Activated naive CD8-positive, alpha-beta T cell treated with anti-CD3 and anti-CD28 coated beads, Interleukin-2, amount 10 ng/mL, durations not matched to agents 7 days and 5 days (primary cell): ENCODE measurements around the gene IL15. TPM values are rescaled to one million over a fixed set of nuclear protein-coding genes. Genes with fewer than 3 reads are reported as not detected.
"Not testable (repeated sequence)": the region's sequence is repeated elsewhere in the genome, so short reads cannot be mapped to it uniquely, and the experiment has no call there.

Experiments
- ATAC-seq: fragments of 150-1000 bp; cut with Tn5 transposase; one replicate; pipeline ENCODE4 v1.10.0; 2021; ENCODE audit warnings: low read depth, moderate library complexity
- POLR2A ChIA-PET: fragments of 350-600 bp; sonication (Branson Sonifier 250); formaldehyde crosslinking; loops from one replicate; lab custom pipeline; 2021; ENCODE audit warnings: antibody characterized with exemption; lab: Charles Lee
- DNase-seq: peaks from one replicate; pipeline ENCODE4 v3.0.0; 2021
- H3K27ac Mint-ChIP-seq: one replicate; pipeline ENCODE4 v1.8.0; 2022; ENCODE audit warnings: mild to moderate bottlenecking, mixed read lengths
- H3K27me3 Mint-ChIP-seq: one replicate; pipeline ENCODE4 v1.8.0; 2022; ENCODE audit warnings: mild to moderate bottlenecking, moderate library complexity, mixed read lengths
- H3K36me3 Mint-ChIP-seq: one replicate; pipeline ENCODE4 v1.8.0; 2021; ENCODE audit warnings: mild to moderate bottlenecking, mixed read lengths
- H3K4me1 Mint-ChIP-seq: one replicate; pipeline ENCODE4 v1.8.0; 2021; ENCODE audit warnings: mixed read lengths
- H3K4me3 Mint-ChIP-seq: one replicate; pipeline ENCODE4 v1.8.0; 2022; ENCODE audit warnings: mild to moderate bottlenecking, moderate library complexity, mixed read lengths
- H3K9me3 Mint-ChIP-seq: one replicate; pipeline ENCODE4 v1.8.0; 2021; ENCODE audit warnings: mixed read lengths
- total RNA-seq, 2 experiments: library from RNA; stranded (reverse); gene quantifications; one replicate each; pipeline ENCODE4 v1.2.3, GENCODE V29; 2021

The IL15 gene
- total RNA-seq, 2 experiments from 2014 or later = 3.3 to 4.5 TPM

GRCh38 chr4:141657550-141658250 lies 21.3 kb downstream of the IL15 start:
- no peak for ATAC-seq
- no peak overlapping the region for H3K27ac Mint-ChIP-seq
- no peak overlapping the region for H3K4me3 Mint-ChIP-seq
- POLR2A ChIA-PET = no interaction called here
- H3K27me3 Mint-ChIP-seq = no peaks in the 10 kb centered on the region
- peaks cover 6% of the 10 kb centered on the region for H3K4me1 Mint-ChIP-seq
- H3K9me3 Mint-ChIP-seq = no peaks in the 10 kb centered on the region
- no peak for DNase-seq
- H3K36me3 Mint-ChIP-seq = no peaks in the 10 kb centered on the region

GRCh38 chr4:141658309-141658708 lies 21.9 kb downstream of the IL15 start:
- Mint-ChIP-seq H3K4me1 (peaks cover 6% of the 10 kb centered on the region), H3K27ac (no peak overlapping the region), H3K9me3 (no peaks in the 10 kb centered on the region), H3K36me3 (no peaks in the 10 kb centered on the region), H3K4me3 (no peak overlapping the region), H3K27me3 (no peaks in the 10 kb centered on the region)
- POLR2A ChIA-PET = no interaction called here
- DNase-seq (no peak), ATAC-seq (no peak)

GRCh38 chr4:141659539-141659938 lies 23.2 kb downstream of the IL15 start:
- H3K27me3 Mint-ChIP-seq = no peaks in the 10 kb centered on the region
- no peak overlapping the region for H3K4me3 Mint-ChIP-seq
- H3K9me3 Mint-ChIP-seq = no peaks in the 10 kb centered on the region
- POLR2A ChIA-PET = no interaction called here
- H3K4me1 Mint-ChIP-seq = peaks cover 6% of the 10 kb centered on the region
- DNase-seq = no peak
- H3K27ac Mint-ChIP-seq = no peak overlapping the region
- no peaks in the 10 kb centered on the region for H3K36me3 Mint-ChIP-seq
- ATAC-seq = no peak

DNA sequence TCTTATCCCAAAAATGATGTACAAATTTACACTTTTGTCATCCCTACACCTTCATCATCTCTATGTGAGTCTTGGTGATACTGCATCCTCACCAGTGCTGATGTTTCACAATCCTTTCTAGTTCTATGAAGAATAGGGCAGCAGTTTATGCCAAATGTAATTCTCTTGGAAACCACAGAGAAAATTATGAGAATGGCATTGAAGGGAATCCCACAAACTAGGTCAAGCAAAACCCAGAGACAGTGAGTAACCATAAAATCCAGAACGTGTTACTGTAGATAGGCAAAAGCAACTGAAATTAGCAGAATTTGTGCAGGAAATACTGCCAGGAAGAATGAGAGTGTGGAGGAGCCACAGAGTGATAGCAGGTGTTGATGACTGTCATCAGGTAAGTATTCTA lies 24.5 kb downstream of the IL15 start:
- ATAC-seq (no peak), DNase-seq (no peak)
- Mint-ChIP-seq H3K9me3 (no peaks in the 10 kb centered on the region), H3K27ac (no peak overlapping the region), H3K4me3 (no peak overlapping the region), H3K27me3 (no peaks in the 10 kb centered on the region), H3K4me1 (peaks cover 6% of the 10 kb centered on the region), H3K36me3 (no peaks in the 10 kb centered on the region)
- POLR2A ChIA-PET = no interaction called here

DNA sequence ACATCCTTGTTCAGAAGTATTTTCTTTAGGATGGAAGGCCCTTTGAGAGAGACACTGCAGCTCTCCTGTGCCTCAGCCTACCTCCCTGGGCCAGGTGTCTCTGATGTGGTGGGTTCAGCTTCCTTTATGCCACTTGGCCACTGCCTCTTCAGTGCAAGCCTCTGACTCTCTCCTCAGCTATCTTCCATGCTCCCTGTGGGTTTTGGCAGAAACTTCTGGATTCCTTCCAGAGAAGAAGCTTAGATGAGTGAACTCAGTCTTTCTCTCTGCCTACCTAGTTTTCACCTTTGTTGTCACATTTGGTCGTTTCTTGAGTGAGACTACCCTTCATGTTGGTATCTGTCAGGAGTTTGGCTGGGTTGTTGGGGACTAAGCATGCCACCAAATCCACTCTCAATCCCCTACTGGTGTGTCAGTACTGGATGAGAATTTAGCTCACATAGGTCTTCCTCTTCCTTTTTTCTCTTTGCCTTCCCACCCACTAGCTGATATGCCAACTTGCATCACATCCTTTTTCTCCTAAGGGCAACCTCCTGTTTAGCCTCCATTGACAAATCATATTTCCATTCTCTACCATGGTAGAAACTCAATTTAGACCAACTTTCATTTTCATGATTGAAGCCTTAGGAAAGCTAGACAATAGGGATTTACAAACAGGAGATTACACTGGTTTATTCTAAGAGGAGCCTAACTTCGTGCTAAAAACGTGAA lies 32.0 kb downstream of the IL15 start:
- no peak for ATAC-seq
- POLR2A ChIA-PET = no interaction called here
- Mint-ChIP-seq H3K36me3 (no peaks in the 10 kb centered on the region), H3K27me3 (no peaks in the 10 kb centered on the region), H3K4me3 (no peak overlapping the region), H3K27ac (no peak overlapping the region), H3K9me3 (peaks cover 2% of the 10 kb centered on the region), H3K4me1 (no peaks in the 10 kb centered on the region)
- DNase-seq = no peak

- Mint-ChIP-seq H3K9me3 (peaks cover 2% of the 10 kb centered on the region), H3K4me3 (no peak overlapping the region), H3K4me1 (no peaks in the 10 kb centered on the region), H3K27me3 (no peaks in the 10 kb centered on the region), H3K27ac (no peak overlapping the region), H3K36me3 (no peaks in the 10 kb centered on the region)
- POLR2A ChIA-PET = no interaction called here
- DNase-seq (no peak), ATAC-seq (no peak)
Observed at GRCh38 chr4:141669501-141669900, 33.1 kb downstream of the IL15 start.

GRCh38 chr4:141675384-141675783 lies 39.0 kb downstream of the IL15 start:
- peaks cover 2% of the 10 kb centered on the region for H3K9me3 Mint-ChIP-seq
- POLR2A ChIA-PET = no interaction called here
- ATAC-seq = no peak

DNA sequence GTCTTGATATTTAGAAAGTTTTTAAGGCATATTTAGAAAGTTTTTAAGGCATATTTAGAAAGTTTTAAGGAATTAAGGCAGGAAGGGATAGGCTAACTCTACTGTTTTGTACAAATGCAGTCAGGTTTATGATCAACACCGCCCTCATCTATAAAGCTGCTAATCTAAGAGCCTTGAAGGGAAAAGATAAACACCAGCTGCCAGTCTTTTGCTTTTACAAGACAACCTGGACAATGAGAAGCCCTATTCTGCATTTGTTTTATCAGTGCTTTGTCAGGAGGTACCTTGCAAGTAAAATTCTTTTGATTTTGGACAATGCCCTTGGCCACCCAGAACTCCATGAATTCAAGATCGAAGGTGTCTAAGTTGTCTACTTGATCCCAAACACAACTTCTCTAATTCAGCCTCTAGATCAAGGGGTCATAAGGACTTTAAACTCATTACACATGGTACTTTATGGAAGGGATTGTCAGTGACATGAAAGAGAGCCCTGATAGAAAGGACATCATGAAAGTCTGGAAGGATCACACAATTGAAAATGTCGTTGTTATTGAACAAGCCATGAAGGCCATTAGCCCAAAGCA lies 39.8 kb downstream of the IL15 start:
- H3K4me3 Mint-ChIP-seq = no peak overlapping the region
- peaks cover 2% of the 10 kb centered on the region for H3K27me3 Mint-ChIP-seq
- peaks cover 2% of the 10 kb centered on the region for H3K9me3 Mint-ChIP-seq
- H3K27ac Mint-ChIP-seq = no peak overlapping the region
- POLR2A ChIA-PET = no interaction called here
- DNase-seq = no peak
- no peak for ATAC-seq
- H3K4me1 Mint-ChIP-seq = no peaks in the 10 kb centered on the region
- H3K36me3 Mint-ChIP-seq = no peaks in the 10 kb centered on the region

More at GRCh38 chr4:141675384-141675783, 39.0 kb downstream of the IL15 start:
- Mint-ChIP-seq H3K4me3 (no peak overlapping the region), H3K4me1 (no peaks in the 10 kb centered on the region), H3K27ac (no peak overlapping the region), H3K36me3 (no peaks in the 10 kb centered on the region), H3K27me3 (peaks cover 2% of the 10 kb centered on the region)
- no peak for DNase-seq

DNA sequence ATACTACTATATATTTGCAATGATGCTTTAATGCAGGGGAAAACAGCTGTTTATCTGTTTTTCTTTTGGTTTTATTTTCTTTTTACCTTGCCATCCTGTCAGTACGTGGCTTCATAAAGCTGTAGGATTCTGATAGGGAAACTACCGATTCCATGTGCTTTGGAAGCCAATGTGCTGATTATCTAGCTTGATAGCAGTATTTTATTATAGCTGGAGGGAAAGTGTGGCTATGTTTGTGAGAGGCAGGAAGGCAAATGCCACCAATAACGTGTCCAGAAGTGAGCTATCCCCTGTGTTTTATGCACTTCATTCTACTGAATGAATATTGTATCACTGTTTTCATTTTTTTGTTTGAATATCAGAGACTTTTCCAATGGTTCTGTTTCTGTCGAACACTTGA lies 43.7 kb downstream of the IL15 start:
- no peak for ATAC-seq
- no peak overlapping the region for H3K4me3 Mint-ChIP-seq
- H3K27ac Mint-ChIP-seq = no peak overlapping the region
- DNase-seq = no peak
- no peaks in the 10 kb centered on the region for H3K36me3 Mint-ChIP-seq
- POLR2A ChIA-PET = no interaction called here
- no peaks in the 10 kb centered on the region for H3K9me3 Mint-ChIP-seq
- no peaks in the 10 kb centered on the region for H3K4me1 Mint-ChIP-seq
- peaks cover 2% of the 10 kb centered on the region for H3K27me3 Mint-ChIP-seq

DNA sequence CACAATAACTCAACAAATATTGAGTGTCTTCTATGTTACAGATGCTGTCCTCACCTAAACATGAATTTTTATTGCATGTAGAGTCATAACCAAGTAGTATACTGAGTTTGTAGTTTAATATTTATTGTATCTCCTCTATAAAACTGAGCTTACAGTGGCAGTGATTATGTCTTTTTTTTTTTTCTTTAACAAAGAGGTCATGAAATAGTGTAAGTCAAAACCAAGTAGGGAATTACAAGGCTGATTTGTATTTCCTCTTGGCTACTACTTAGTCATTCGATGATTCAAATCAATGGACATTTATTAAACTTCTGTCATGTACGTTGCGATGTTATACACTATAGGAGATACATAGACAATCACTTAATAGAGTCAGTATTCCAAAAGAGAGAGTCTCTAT lies 48.4 kb downstream of the IL15 start:
- POLR2A ChIA-PET = no interaction called here
- H3K27me3 Mint-ChIP-seq = no peaks in the 10 kb centered on the region
- H3K9me3 Mint-ChIP-seq = no peaks in the 10 kb centered on the region
- H3K36me3 Mint-ChIP-seq = no peaks in the 10 kb centered on the region
- H3K4me1 Mint-ChIP-seq = no peaks in the 10 kb centered on the region
- no peak overlapping the region for H3K4me3 Mint-ChIP-seq
- H3K27ac Mint-ChIP-seq = no peak overlapping the region
- ATAC-seq = no peak
- no peak for DNase-seq

DNA sequence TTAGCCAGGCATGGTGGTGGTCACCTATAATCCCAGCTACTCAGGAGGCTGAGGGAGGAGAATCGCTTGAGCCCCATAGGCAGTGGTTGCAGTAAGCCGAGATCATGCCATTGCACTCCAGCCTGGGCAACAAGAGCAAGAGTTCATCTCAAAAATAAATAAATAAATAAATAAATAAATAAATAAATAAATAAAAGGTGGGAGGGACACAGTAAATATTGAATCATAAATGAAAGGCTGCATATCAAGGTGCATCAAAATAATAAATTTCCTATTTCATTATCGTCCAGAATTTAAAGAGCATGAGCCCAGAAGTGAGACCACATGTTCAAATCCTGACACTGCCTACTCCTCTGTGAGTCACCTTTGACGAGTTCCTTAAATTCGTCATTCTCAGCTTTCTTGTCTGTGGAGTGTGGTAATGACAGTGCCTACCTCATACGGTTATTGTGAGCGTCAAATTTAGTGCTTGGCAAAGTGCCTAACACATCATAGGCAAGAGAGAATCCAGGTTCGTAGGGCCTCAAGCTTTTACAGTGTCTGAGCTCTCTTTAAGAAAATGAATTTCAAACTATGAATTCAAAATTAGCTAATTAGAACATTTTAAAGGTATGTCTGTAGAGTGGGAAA lies 49.9 kb downstream of the IL15 start:
- peaks cover 3% of the 10 kb centered on the region for H3K9me3 Mint-ChIP-seq
- no peak overlapping the region for H3K27ac Mint-ChIP-seq
- H3K4me3 Mint-ChIP-seq = no peak overlapping the region
- DNase-seq (no peak), ATAC-seq (no peak)
- POLR2A ChIA-PET = no interaction called here
- H3K27me3 Mint-ChIP-seq = no peaks in the 10 kb centered on the region
- H3K36me3 Mint-ChIP-seq = no peaks in the 10 kb centered on the region
- no peaks in the 10 kb centered on the region for H3K4me1 Mint-ChIP-seq

DNA sequence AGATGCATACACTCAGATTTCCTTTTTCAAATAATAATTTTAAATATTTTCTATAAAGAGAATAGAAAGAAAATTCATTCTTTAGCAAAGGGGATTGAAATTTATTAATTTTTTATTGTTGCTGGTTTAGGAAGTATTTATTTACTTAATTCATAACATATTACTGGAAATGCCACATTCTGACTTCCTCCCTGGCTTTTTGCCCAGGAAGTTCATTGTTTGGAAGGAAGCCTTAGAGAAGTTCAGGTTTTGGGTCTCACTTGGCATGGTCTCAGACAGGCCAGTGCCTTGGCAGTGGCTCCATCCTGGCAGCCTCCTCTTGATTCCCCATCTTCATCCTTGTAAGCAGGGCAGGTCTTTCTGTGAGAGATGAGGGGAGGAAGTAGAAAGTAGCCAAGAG lies 50.5 kb downstream of the IL15 start:
- Mint-ChIP-seq H3K27me3 (no peaks in the 10 kb centered on the region), H3K4me1 (no peaks in the 10 kb centered on the region), H3K36me3 (no peaks in the 10 kb centered on the region), H3K27ac (no peak overlapping the region), H3K4me3 (no peak overlapping the region), H3K9me3 (peaks cover 3% of the 10 kb centered on the region)
- ATAC-seq (no peak), DNase-seq (no peak)
- POLR2A ChIA-PET = no interaction called here

DNA sequence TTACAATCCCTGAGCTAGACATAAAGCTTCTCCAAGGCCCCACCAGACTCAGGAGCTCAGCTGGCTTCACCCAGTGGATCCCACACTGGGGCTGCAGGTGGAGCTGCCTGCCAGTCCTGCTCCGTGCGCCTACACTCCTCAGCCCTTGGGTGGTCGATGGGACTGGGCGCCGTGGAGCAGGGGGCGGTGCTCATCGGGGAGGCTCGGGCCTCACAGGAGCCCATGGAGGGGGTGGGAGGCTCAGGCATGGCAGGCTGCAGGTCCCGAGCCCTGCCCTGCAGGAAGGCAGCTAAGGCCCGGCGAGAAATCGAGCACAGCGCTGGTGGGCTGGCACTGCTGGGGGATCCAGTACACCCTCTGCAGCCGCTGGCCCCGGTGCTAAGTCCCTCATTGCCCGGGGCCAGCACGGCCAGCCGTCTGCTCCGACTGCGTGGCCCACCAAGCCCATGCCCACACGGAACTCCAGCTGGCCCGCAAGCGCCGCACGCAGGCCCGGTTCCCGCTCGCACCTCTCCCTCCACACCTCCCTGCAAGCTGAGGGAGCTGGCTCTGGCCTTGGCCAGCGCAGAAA lies 53.4 kb downstream of the IL15 start:
- H3K9me3 Mint-ChIP-seq, H3K27ac Mint-ChIP-seq, ATAC-seq, H3K4me3 Mint-ChIP-seq, H3K4me1 Mint-ChIP-seq, DNase-seq, H3K27me3 Mint-ChIP-seq, H3K36me3 Mint-ChIP-seq, POLR2A ChIA-PET: not testable (repeated sequence)
